Natural killer cell (primary cell): ENCODE results near the gene RPS27L. TPM values are rescaled to one million over a fixed set of nuclear protein-coding genes. Genes with fewer than 3 reads are reported as not detected.

ENCODE experiments used
- ATAC-seq, 3 donors: fragments of 150-1000 bp in 2 of 3; fragments of 200-7000 bp in 1 of 3; cut with Tn5 transposase; 1 replicate in 1 of 3; 2 replicates in 2 of 3; pipeline ENCODE4 v1.10.0; 2021; ENCODE audit warnings: mild to moderate bottlenecking in 2 of 3, moderate library complexity in 2 of 3
- DNase-seq, 2 donors: peaks; one replicate each; pipeline versions ENCODE4 v3.0.0 to v3.0.0-alpha.2; 2013 to 2021; ENCODE audit warnings: mixed read lengths in 1 of 2
- H3K27ac ChIP-seq: one replicate; pipeline ENCODE4 v1.5.1; 2013; ENCODE audit warnings: mild to moderate bottlenecking, low read length
- H3K27me3 ChIP-seq: one replicate; pipeline ENCODE4 v1.6.1; 2013; ENCODE audit warnings: low read length; ENCODE audit not compliant: control insufficient read depth, insufficient read depth
- H3K36me3 ChIP-seq: one replicate; pipeline ENCODE4 v1.6.1; 2013; ENCODE audit warnings: low read length; ENCODE audit not compliant: control insufficient read depth, insufficient read depth
- H3K4me1 ChIP-seq: one replicate; pipeline ENCODE4 v1.6.1; 2013; ENCODE audit warnings: low read length; ENCODE audit not compliant: control insufficient read depth, insufficient read depth
- H3K4me3 ChIP-seq: one replicate; pipeline ENCODE4 v1.5.1; 2013; ENCODE audit warnings: low read length
- H3K9me3 ChIP-seq: one replicate; pipeline ENCODE4 v1.6.1; 2013; ENCODE audit warnings: low read length; ENCODE audit not compliant: control insufficient read depth, insufficient read depth
- H3K27ac Mint-ChIP-seq, 2 donors: one replicate each; pipeline ENCODE4 v1.8.0; 2022; ENCODE audit warnings: mild to moderate bottlenecking in 2 of 2, mixed read lengths in 2 of 2, moderate library complexity in 1 of 2
- H3K27me3 Mint-ChIP-seq, 2 donors: one replicate each; pipeline ENCODE4 v1.8.0; 2022; ENCODE audit warnings: low read depth in 2 of 2, mixed read lengths in 2 of 2
- H3K36me3 Mint-ChIP-seq: one replicate; pipeline ENCODE4 v1.8.0; 2022; ENCODE audit warnings: mixed read lengths
- H3K4me1 Mint-ChIP-seq, 2 donors: one replicate each; pipeline ENCODE4 v1.8.0; 2022; ENCODE audit warnings: mixed read lengths in 2 of 2
- H3K4me3 Mint-ChIP-seq: one replicate; pipeline ENCODE4 v1.8.0; 2022; ENCODE audit warnings: mild to moderate bottlenecking, moderate library complexity, mixed read lengths
- H3K9me3 Mint-ChIP-seq, 2 donors: one replicate each; pipeline ENCODE4 v1.8.0; 2022; ENCODE audit warnings: mixed read lengths in 2 of 2
- WGBS: methylation state at CpG from one replicate; pipeline ENCODE4 v1.1.7; 2013; ENCODE audit warnings: missing lambda C conversion rate; ENCODE audit not compliant: insufficient coverage; 5-methylcytosine and 5-hydroxymethylcytosine counted together
- intact Hi-C: fragments of 100-400 bp; cut with micrococcal nuclease; formaldehyde crosslinking; loops from one replicate; pipeline ENCODE4 v1.14.2; 2022
- total RNA-seq, 4 donors: library from RNA; stranded (reverse); fragments of 120-200 nt in 1 of 4; gene quantifications; one replicate each; pipeline versions ENCODE4 v1.2.3 to v1.2.4, GENCODE V29; 2013 to 2022
- TF ChIP-seq, protein P1 (sequence below): fragments of 200-600 bp; IDR thresholded peaks from one replicate; pipeline ENCODE4 v1.8.0; 2022; ENCODE audit warnings: antibody characterized with exemption

Gene RPS27L
- total RNA-seq, 3 donors from 2014 or later (not counting 1 experiment from before 2014, with no cell fraction given): 50.4 to 63.3 (median 52.2) TPM

DNA sequence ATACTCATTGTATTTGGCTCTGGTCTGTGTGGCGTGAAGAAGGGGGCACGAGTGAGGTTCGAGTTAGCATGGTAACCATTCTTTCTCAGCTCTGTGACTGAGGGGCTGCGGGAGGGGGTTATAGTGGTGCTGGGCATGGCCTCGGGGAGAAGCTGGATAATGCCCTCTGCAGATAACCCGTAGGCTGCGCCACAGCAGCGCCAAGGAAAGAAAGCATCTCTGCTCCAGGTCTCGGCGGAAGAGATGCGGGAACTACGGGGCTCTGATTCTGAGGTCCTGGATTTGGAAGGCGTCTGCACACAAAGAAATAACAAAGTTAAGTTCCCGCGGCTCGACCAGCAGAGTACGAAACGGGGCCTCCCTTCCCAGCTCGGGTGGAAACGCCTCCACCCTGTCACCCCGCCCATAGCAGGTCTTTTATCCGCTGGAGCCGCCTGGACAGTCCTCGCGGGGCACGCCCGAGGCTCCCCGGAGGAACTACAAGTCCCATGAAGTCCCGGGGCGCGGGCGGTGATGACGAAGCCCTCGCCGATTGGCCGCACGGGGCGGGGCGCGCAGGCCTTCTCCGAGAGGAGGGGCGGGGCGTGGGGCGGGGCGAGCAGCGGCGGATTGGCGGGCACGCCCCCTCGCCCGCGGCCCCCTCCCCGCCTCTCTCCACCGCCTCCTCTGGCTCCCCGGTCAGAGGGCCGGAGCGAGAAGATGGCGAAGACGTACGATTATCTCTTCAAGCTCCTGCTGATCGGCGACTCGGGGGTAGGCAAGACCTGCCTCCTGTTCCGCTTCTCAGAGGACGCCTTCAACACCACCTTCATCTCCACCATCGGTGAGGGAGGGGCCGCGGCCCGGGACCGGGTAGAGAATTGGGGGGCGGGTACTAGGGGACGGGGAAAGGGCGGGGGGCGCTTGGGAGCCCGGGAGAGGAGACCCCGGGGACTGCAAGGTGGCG is 31.9 kb upstream of the RPS27L start, which contains the start of gene RAB8B:
Gene RAB8B (plus strand): TSS at position 681 of the 946 bp plus-strand sequence. CDS start 19 bp downstream, at position 700.
- DNase-seq (peak; percentile 95 to 96), ATAC-seq (peak; percentile 72 to 91 (median 80))
- under 1% methylated on average over 71 of the region's 77 CpGs for WGBS
- H3K9me3 ChIP-seq: no peaks in the 10 kb centered on the region
- Mint-ChIP-seq H3K9me3 (no peaks in the 10 kb centered on the region), H3K4me3 (peak within 1 kb of the TSS; percentile 97), H3K27me3 (no peaks in the 10 kb centered on the region), H3K4me1 (peaks cover 46 to 52% of the 10 kb centered on the region in 2 donors), H3K36me3 (no peaks in the 10 kb centered on the region), H3K27ac (peak within 1 kb of the TSS; percentile 93 to 99)
- TF ChIP-seq, protein P1, sequence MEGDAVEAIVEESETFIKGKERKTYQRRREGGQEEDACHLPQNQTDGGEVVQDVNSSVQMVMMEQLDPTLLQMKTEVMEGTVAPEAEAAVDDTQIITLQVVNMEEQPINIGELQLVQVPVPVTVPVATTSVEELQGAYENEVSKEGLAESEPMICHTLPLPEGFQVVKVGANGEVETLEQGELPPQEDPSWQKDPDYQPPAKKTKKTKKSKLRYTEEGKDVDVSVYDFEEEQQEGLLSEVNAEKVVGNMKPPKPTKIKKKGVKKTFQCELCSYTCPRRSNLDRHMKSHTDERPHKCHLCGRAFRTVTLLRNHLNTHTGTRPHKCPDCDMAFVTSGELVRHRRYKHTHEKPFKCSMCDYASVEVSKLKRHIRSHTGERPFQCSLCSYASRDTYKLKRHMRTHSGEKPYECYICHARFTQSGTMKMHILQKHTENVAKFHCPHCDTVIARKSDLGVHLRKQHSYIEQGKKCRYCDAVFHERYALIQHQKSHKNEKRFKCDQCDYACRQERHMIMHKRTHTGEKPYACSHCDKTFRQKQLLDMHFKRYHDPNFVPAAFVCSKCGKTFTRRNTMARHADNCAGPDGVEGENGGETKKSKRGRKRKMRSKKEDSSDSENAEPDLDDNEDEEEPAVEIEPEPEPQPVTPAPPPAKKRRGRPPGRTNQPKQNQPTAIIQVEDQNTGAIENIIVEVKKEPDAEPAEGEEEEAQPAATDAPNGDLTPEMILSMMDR: no peak
- H3K4me3 ChIP-seq: peak within 1 kb of the TSS; percentile 89
- no peaks in the 10 kb centered on the region for H3K36me3 ChIP-seq
- H3K27me3 ChIP-seq: no peaks in the 10 kb centered on the region
- intact Hi-C loops: loop anchor here (1.0 kb wide), 1 partner anchor 32 kb away; the partner anchor contains the start of gene RPS27L
- peak within 1 kb of the TSS; percentile 94 for H3K27ac ChIP-seq
- H3K4me1 ChIP-seq: peaks cover 25% of the 10 kb centered on the region

DNA sequence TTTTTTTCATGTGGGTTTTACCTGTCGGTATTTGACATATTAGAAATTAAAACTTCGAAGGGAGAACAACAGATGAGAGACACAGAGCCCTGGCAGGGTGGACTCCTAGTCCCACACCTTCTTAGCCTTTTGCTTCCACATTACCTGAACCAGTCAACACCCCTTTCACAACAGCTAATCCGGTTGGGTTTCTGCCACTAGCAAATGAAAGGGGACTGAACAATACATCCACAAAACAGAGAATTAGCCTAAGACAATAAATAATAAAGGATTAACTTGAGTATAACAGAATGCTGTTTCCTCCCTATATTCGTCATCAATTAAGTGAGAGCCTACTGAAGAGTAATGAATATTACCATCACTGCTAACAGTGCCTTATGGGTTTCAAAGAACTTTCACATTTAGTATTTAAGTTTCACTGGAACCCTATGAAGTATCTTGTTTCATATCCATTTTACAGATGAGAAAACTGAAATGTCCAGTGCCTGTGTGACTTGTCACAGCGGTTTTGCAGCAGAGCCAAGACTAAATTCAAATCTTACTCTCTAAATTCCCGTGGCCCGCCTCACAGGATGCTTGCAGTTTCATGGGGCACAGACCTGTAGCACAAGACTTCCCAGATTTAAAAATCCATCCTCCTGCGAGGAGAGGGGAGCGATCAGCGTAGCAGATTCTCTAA is 31.1 kb upstream of the RPS27L start:
- H3K27ac ChIP-seq: no peak overlapping the region
- intact Hi-C loops: no loop called here
- WGBS: 41% methylated on average over 9 of the region's 10 CpGs
- peaks cover 40 to 44% of the 10 kb centered on the region in 2 donors for H3K4me1 Mint-ChIP-seq
- no peaks in the 10 kb centered on the region for H3K36me3 ChIP-seq
- peak overlapping the region; percentile 93 to 99 for H3K27ac Mint-ChIP-seq
- H3K9me3 ChIP-seq: no peaks in the 10 kb centered on the region
- H3K27me3 Mint-ChIP-seq: no peaks in the 10 kb centered on the region
- no peak for DNase-seq
- no peaks in the 10 kb centered on the region for H3K27me3 ChIP-seq
- peaks cover 20% of the 10 kb centered on the region for H3K4me1 ChIP-seq
- H3K36me3 Mint-ChIP-seq: no peaks in the 10 kb centered on the region
- H3K4me3 ChIP-seq: peak overlapping the region; percentile 89
- ATAC-seq: no peak
- TF ChIP-seq, protein P1: no peak
- H3K4me3 Mint-ChIP-seq: peak overlapping the region; percentile 97
- H3K9me3 Mint-ChIP-seq: no peaks in the 10 kb centered on the region

DNA sequence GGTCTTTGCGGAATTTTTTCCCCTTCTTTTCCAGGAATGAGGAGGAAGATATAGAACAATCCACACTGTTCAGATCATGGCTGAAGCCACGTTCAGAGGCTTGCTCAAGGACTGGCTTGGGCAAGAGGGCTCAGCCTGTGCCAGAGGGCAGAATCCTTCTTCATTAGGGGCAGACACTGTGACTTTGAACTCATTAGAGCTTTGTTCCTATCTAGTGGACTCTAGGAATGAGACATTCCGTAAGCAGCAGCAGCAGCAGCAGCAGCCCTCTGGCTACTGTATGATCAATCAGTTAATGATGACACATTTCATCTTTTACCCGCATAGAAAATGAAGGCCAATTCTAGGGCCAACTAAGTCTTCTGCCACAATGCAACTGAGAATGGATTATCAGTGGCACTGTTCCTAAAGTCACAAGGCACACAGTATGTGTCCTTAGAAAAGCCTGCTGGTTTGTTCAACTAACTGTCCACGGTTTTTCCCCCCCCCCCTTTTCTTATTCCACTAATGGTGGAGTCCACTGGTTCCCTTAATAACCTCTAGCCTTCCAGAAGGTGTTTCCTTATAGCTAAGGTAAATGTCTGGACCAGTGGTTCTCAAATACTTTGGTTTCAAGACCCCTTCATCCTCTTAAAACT is 30.4 kb upstream of the RPS27L start:
- Histone ChIP-seq H3K4me3 (no peak overlapping the region), H3K9me3 (no peaks in the 10 kb centered on the region), H3K27me3 (no peaks in the 10 kb centered on the region), H3K36me3 (no peaks in the 10 kb centered on the region), H3K27ac (no peak overlapping the region), H3K4me1 (peaks cover 13% of the 10 kb centered on the region)
- peak overlapping the region in 1 of 2 donors; percentile 99 for H3K27ac Mint-ChIP-seq
- DNase-seq: no peak
- no peak for ATAC-seq
- TF ChIP-seq, protein P1: no peak
- intact Hi-C loops: no loop called here
- peak overlapping the region; percentile 97 for H3K4me3 Mint-ChIP-seq
- 95% methylated on average over 5 of the region's 5 CpGs for WGBS
- no peaks in the 10 kb centered on the region for H3K36me3 Mint-ChIP-seq
- no peaks in the 10 kb centered on the region for H3K9me3 Mint-ChIP-seq
- H3K4me1 Mint-ChIP-seq: peaks cover 37 to 38% of the 10 kb centered on the region in 2 donors
- H3K27me3 Mint-ChIP-seq: no peaks in the 10 kb centered on the region
